Gastroesophageal sphincter (tissue), 3 donors: ENCODE measurements around the gene SCG3.

Experiments
- POLR2A ChIP-seq, 2 donors: fragments of 450-650 bp; IDR thresholded peaks; one replicate each; pipeline ENCODE4 v1.6.1; 2017; ENCODE audit warnings: antibody characterized with exemption in 2 of 2, mild to moderate bottlenecking in 2 of 2, moderate library complexity in 1 of 2
- POLR2AphosphoS5 ChIP-seq: sonication (generic); formaldehyde crosslinking; IDR thresholded peaks from one replicate; pipeline ENCODE4 v1.6.1; 2017; ENCODE audit warnings: antibody characterized with exemption
- TF ChIP-seq, protein P1 (sequence below), 4 experiments: fragments of 200-600 bp in 2 of 4; fragments of 450-650 bp in 2 of 4; sonication (generic) in 1 of 4; IDR thresholded peaks; one replicate each; pipeline ENCODE4 v1.5.1; 2017 to 2019; ENCODE audit warnings: antibody characterized with exemption in 4 of 4, mild to moderate bottlenecking in 2 of 4, moderate library complexity in 2 of 4

DNA sequence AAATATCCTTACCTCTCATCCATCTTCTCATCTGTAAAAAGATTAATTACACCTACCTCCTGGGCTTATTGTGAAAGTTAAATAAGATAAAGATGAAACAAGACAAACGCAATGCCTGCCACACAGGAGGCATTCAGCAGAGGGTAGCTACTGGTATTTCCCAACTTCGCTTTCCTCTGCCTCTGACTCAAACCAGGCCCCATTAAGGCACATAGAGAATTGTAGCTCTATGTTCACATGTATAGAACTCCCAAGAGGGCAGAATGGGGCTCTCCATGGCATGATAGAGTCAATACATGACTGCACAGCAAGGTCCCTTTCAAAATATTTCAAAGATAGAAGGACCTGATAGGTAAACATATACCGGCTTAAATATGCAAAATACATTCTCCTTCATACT, 54.8 kb downstream of the SCG3 start:
- no peak for TF ChIP-seq POLR2AphosphoS5
- TF ChIP-seq POLR2A (IDR thresholded peaks at IDR 0.05) = no peak
- TF ChIP-seq, protein P1, sequence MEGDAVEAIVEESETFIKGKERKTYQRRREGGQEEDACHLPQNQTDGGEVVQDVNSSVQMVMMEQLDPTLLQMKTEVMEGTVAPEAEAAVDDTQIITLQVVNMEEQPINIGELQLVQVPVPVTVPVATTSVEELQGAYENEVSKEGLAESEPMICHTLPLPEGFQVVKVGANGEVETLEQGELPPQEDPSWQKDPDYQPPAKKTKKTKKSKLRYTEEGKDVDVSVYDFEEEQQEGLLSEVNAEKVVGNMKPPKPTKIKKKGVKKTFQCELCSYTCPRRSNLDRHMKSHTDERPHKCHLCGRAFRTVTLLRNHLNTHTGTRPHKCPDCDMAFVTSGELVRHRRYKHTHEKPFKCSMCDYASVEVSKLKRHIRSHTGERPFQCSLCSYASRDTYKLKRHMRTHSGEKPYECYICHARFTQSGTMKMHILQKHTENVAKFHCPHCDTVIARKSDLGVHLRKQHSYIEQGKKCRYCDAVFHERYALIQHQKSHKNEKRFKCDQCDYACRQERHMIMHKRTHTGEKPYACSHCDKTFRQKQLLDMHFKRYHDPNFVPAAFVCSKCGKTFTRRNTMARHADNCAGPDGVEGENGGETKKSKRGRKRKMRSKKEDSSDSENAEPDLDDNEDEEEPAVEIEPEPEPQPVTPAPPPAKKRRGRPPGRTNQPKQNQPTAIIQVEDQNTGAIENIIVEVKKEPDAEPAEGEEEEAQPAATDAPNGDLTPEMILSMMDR (IDR thresholded peaks at IDR 0.05) = no peak
